SW 1271 (cell line): ENCODE results near the gene GNAO1.

Experiments used
- DNase-seq, 2 experiments: peaks; one replicate each; lab custom pipeline; 2025; lab: John Stamatoyannopoulos, UW

Gene GNAO1

GRCh38 chr16:56198006-56198754, 6.9 kb downstream of the GNAO1 start:
- DNase-seq, result no peak

- no peak for DNase-seq
Measured at GRCh38 chr16:56198755-56199114, 7.4 kb downstream of the GNAO1 start.

- no peak for DNase-seq
Measured at GRCh38 chr16:56199164-56199563, 7.9 kb downstream of the GNAO1 start.

GRCh38 chr16:56201030-56201429, 9.7 kb downstream of the GNAO1 start:
- DNase-seq, result no peak

- peak in 1 of 2 experiments; percentile 29 for DNase-seq
Measured at GRCh38 chr16:56202036-56202435, 10.7 kb downstream of the GNAO1 start.

GRCh38 chr16:56203052-56203451, 11.8 kb downstream of the GNAO1 start:
- DNase-seq, result no peak

- no peak for DNase-seq
Measured at GRCh38 chr16:56204816-56205215, 13.5 kb downstream of the GNAO1 start.

GRCh38 chr16:56206951-56207350, 15.7 kb downstream of the GNAO1 start:
- no peak for DNase-seq

GRCh38 chr16:56207421-56207820, 16.1 kb downstream of the GNAO1 start:
- DNase-seq, result no peak

- no peak for DNase-seq
Measured at GRCh38 chr16:56211435-56211981, 20.2 kb downstream of the GNAO1 start.

GRCh38 chr16:56212144-56212543, 20.9 kb downstream of the GNAO1 start:
- DNase-seq, result no peak

- no peak for DNase-seq
Measured at GRCh38 chr16:56221995-56222394, 30.7 kb downstream of the GNAO1 start.

GRCh38 chr16:56222474-56222997, 31.2 kb downstream of the GNAO1 start:
- DNase-seq, result no peak

- DNase-seq, result no peak
Measured at GRCh38 chr16:56225017-56225742, 33.9 kb downstream of the GNAO1 start.

GRCh38 chr16:56226187-56226586, 34.9 kb downstream of the GNAO1 start:
- no peak for DNase-seq

- DNase-seq, result no peak
Measured at GRCh38 chr16:56226845-56227525, 35.7 kb downstream of the GNAO1 start.

- no peak for DNase-seq
Measured at GRCh38 chr16:56227936-56228335, 36.6 kb downstream of the GNAO1 start.

- no peak for DNase-seq
Measured at GRCh38 chr16:56228476-56228875, 37.2 kb downstream of the GNAO1 start.

GRCh38 chr16:56233795-56234566, 42.7 kb downstream of the GNAO1 start:
- DNase-seq, result no peak

- no peak for DNase-seq
Measured at GRCh38 chr16:56234737-56235136, 43.4 kb downstream of the GNAO1 start.

GRCh38 chr16:56237451-56237930, 46.2 kb downstream of the GNAO1 start:
- DNase-seq, result no peak

GRCh38 chr16:56238188-56238587, 46.9 kb downstream of the GNAO1 start:
- no peak for DNase-seq
